ENCODE data around the gene DOCK4. TPM values are rescaled to one million over a fixed set of nuclear protein-coding genes. Genes with fewer than 3 reads are reported as not detected.

DOCK4 gene
- total RNA-seq, 1 experiment from 2014 or later: 4.9 TPM

GRCh38 chr7:111878785-111879184, 327.4 kb downstream of the DOCK4 start:
- no peak for TF ChIP-seq CTCF (conservative IDR thresholded peaks at IDR 0.05)
- Mint-ChIP-seq H3K9me3 (peaks cover 12 to 13% of the 10 kb centered on the region in 2 experiments; a peak in 4 of 5 replicates), H3K4me3 (no peak overlapping the region), H3K4me1 (peaks cover 11 to 14% of the 10 kb centered on the region in 2 experiments), H3K36me3 (ENCODE audit: insufficient read depth in 1 of 3, low read depth in 3 of 3) (peaks cover 3 to 39% (median 29%) of the 10 kb centered on the region in 3 experiments; a peak in 6 of 7 replicates), H3K27ac (no peak overlapping the region), H3K27me3 (ENCODE audit: low read depth) (no peaks in the 10 kb centered on the region)
- Histone ChIP-seq H4K8ac (replicated peaks; ENCODE audit: insufficient read length, low read depth, low read length) (no peak overlapping the region), H4K5ac (ENCODE audit: insufficient read length, low read depth, low read length) (no peak overlapping the region), H3K4me1 (ENCODE audit: insufficient read depth, low read length) (peaks cover 10% of the 10 kb centered on the region; the same call in 1 of the 2 replicates), H2AK5ac (ENCODE audit: insufficient read length, low read length) (no peak overlapping the region), H3K9ac (ENCODE audit: extremely low read depth, insufficient read length, low read length) (no peak overlapping the region), H3K27me3 (ENCODE audit: insufficient read depth, low read length) (no peaks in the 10 kb centered on the region), H3K4me2 (ENCODE audit: insufficient read depth, insufficient read length, low read length) (no peak overlapping the region), H3T11ph (ENCODE audit: low read length) (no peak overlapping the region), H3K23me2 (ENCODE audit: insufficient read length, low read depth, low read length, poor library complexity, severe bottlenecking) (no peaks in the 10 kb centered on the region), H3K79me1 (ENCODE audit: insufficient read depth, low read depth, low read length, poor library complexity, severe bottlenecking) (no peaks in the 10 kb centered on the region), H2AFZ (ENCODE audit: low read length) (no peak overlapping the region), H2BK5ac (ENCODE audit: insufficient read length, low read length) (no peak overlapping the region), H2BK20ac (ENCODE audit: low read depth, low read length, poor library complexity, severe bottlenecking) (no peak overlapping the region), H3K4ac (ENCODE audit: low read depth, low read length) (no peak overlapping the region), H3K14ac (ENCODE audit: insufficient read depth, low read length) (no peak overlapping the region), H3K18ac (ENCODE audit: insufficient read length, low read depth, low read length) (no peak overlapping the region), H3K27ac (ENCODE audit: insufficient read length, low read depth, low read length) (no peak overlapping the region), H3K56ac (ENCODE audit: insufficient read length, low read depth, low read length) (no peak overlapping the region), H4K91ac (ENCODE audit: insufficient read length, low read depth, low read length) (no peak overlapping the region), H3K23ac (ENCODE audit: insufficient read length, low read depth, low read length) (no peak overlapping the region), H2BK120ac (ENCODE audit: low read depth, low read length, poor library complexity, severe bottlenecking) (no peak overlapping the region), H2BK12ac (ENCODE audit: insufficient read length, low read depth, low read length) (no peak overlapping the region), H3K79me2 (ENCODE audit: insufficient read depth, low read length) (no peaks in the 10 kb centered on the region), H2BK15ac (ENCODE audit: low read depth, low read length) (no peak overlapping the region), H3K9me3 (ENCODE audit: control insufficient read depth, low read depth, low read length) (no peaks in the 10 kb centered on the region), H4K20me1 (ENCODE audit: control insufficient read depth, insufficient read depth, insufficient read length) (no peaks in the 10 kb centered on the region)
- DNase-seq: no peak
